Breast epithelium (tissue), 4 donors: Measurements from ENCODE around the gene ADAMTS17. TPM values are rescaled to one million over a fixed set of nuclear protein-coding genes. Genes with fewer than 3 reads are reported as not detected.

Experiments used
- DNase-seq, 2 donors: peaks; one replicate each; pipeline ENCODE4 v3.0.0-alpha.2; 2019; ENCODE audit warnings: low spot score in 2 of 2
- H3K27ac ChIP-seq, 2 donors: fragments of 200-600 bp; sonication (generic) in 1 of 2; one replicate each; pipeline ENCODE4 v1.5.1; 2016 to 2019; ENCODE audit warnings: mild to moderate bottlenecking in 1 of 2
- H3K27me3 ChIP-seq, 2 donors: fragments of 200-600 bp; sonication (generic) in 1 of 2; one replicate each; pipeline versions ENCODE4 v1.5.1 to v1.6.0; 2017 to 2019; ENCODE audit warnings: control low read depth in 1 of 2, mild to moderate bottlenecking in 1 of 2
- H3K36me3 ChIP-seq: fragments of 200-600 bp; one replicate; pipeline ENCODE4 v1.5.1; 2019
- H3K4me1 ChIP-seq, 2 donors: fragments of 200-600 bp; sonication (generic); one replicate each; pipeline ENCODE4 v1.5.1; 2016 to 2019; ENCODE audit warnings: control low read depth in 1 of 2
- H3K4me3 ChIP-seq, 3 donors: fragments of 200-600 bp; sonication (generic); 1 replicate in 2 of 3; 2 replicates in 1 of 3; pipeline ENCODE4 v1.5.1; 2016 to 2019; ENCODE audit warnings: mild to moderate bottlenecking in 3 of 3, moderate library complexity in 2 of 3
- H3K9me3 ChIP-seq, 2 donors: fragments of 200-600 bp; sonication (generic) in 1 of 2; one replicate each; pipeline ENCODE4 v1.5.1; 2016 to 2019; ENCODE audit warnings: control low read depth in 1 of 2
- POLR2A ChIP-seq: fragments of 450-650 bp; IDR thresholded peaks from one replicate; pipeline ENCODE4 v1.6.1; 2016; ENCODE audit warnings: antibody characterized with exemption, mild to moderate bottlenecking, moderate library complexity
- POLR2AphosphoS5 ChIP-seq, 3 donors: sonication (generic); formaldehyde crosslinking; IDR thresholded peaks; one replicate each; pipeline ENCODE4 v1.6.1; 2017; ENCODE audit warnings: antibody characterized with exemption in 3 of 3
- intact Hi-C: fragments of 100-400 bp; cut with DNase I; formaldehyde crosslinking; loops from one replicate; pipeline ENCODE4 v1.15.1; 2023; ENCODE audit warnings: low total_unique reads
- total RNA-seq, 3 donors: library from RNA; depleted of rRNA; stranded (reverse); fragments of >200 nt; gene quantifications; one replicate each; pipeline ENCODE4 v1.1.0, GENCODE V29; 2016
- TF ChIP-seq, protein P1 (sequence below), 3 donors: fragments of 450-650 bp; IDR thresholded peaks; one replicate each; pipeline ENCODE4 v1.5.1; 2016 to 2017; ENCODE audit warnings: antibody characterized with exemption in 3 of 3, mild to moderate bottlenecking in 3 of 3, moderate library complexity in 3 of 3

ADAMTS17 gene
- total RNA-seq, 3 donors from 2014 or later, result 5.1 to 8.0 (median 5.9) TPM

- no peak for TF ChIP-seq POLR2AphosphoS5 (IDR thresholded peaks at IDR 0.05)
- TF ChIP-seq POLR2A, result no peak
- TF ChIP-seq, protein P1, sequence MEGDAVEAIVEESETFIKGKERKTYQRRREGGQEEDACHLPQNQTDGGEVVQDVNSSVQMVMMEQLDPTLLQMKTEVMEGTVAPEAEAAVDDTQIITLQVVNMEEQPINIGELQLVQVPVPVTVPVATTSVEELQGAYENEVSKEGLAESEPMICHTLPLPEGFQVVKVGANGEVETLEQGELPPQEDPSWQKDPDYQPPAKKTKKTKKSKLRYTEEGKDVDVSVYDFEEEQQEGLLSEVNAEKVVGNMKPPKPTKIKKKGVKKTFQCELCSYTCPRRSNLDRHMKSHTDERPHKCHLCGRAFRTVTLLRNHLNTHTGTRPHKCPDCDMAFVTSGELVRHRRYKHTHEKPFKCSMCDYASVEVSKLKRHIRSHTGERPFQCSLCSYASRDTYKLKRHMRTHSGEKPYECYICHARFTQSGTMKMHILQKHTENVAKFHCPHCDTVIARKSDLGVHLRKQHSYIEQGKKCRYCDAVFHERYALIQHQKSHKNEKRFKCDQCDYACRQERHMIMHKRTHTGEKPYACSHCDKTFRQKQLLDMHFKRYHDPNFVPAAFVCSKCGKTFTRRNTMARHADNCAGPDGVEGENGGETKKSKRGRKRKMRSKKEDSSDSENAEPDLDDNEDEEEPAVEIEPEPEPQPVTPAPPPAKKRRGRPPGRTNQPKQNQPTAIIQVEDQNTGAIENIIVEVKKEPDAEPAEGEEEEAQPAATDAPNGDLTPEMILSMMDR (IDR thresholded peaks at IDR 0.05), result no peak
- no peaks in the 10 kb centered on the region for H3K27me3 ChIP-seq
- no peak overlapping the region for H3K4me3 ChIP-seq
- intact Hi-C loops, result loop anchor here (2.0 kb wide), 1 partner anchor 30 kb away; no protein-coding TSS in a partner anchor
- H3K9me3 ChIP-seq, result no peaks in the 10 kb centered on the region
- H3K27ac ChIP-seq, result no peak overlapping the region
- no peaks in the 10 kb centered on the region for H3K36me3 ChIP-seq
- H3K4me1 ChIP-seq, result no peaks in the 10 kb centered on the region
- no peak for DNase-seq
Observed at GRCh38 chr15:100191161-100191560, 150.6 kb downstream of the ADAMTS17 start.

DNA sequence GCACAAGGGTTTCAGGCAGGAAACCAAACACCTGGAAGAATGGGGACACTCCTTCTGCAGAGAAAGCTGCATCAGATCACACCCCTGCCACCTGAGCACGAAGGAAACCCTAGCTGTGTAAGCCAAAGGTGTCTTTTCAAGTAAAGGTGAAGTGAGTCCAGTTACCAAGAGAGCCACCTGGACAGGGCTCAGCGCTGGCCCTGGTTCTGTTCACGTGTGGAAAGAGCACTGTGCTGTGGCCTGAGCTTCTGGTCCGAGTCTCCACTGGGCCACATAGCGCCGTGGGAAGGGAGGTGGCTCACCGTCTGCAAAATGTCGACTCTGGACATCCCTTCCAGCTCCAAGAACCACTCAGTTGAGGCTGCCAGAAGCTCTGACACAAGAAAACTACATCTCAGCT is 151.1 kb downstream of the ADAMTS17 start:
- H3K4me1 ChIP-seq, result no peaks in the 10 kb centered on the region
- H3K27me3 ChIP-seq, result no peaks in the 10 kb centered on the region
- no peak overlapping the region for H3K27ac ChIP-seq
- TF ChIP-seq POLR2A (no peak), POLR2AphosphoS5 (IDR thresholded peaks at IDR 0.05) (no peak)
- TF ChIP-seq, protein P1 (IDR thresholded peaks at IDR 0.05), result no peak
- no peaks in the 10 kb centered on the region for H3K36me3 ChIP-seq
- H3K4me3 ChIP-seq, result no peak overlapping the region
- no peak for DNase-seq
- intact Hi-C loops, result loop anchor here (2.0 kb wide), 1 partner anchor 30 kb away; no protein-coding TSS in a partner anchor
- no peaks in the 10 kb centered on the region for H3K9me3 ChIP-seq

- no peaks in the 10 kb centered on the region for H3K27me3 ChIP-seq
- intact Hi-C loops, result loop anchor here (2.0 kb wide), 1 partner anchor 29 kb away; no protein-coding TSS in a partner anchor
- no peaks in the 10 kb centered on the region for H3K36me3 ChIP-seq
- no peak for TF ChIP-seq POLR2A
- TF ChIP-seq POLR2AphosphoS5 (IDR thresholded peaks at IDR 0.05), result no peak
- TF ChIP-seq, protein P1 (IDR thresholded peaks at IDR 0.05), result no peak
- H3K4me1 ChIP-seq, result no peaks in the 10 kb centered on the region
- H3K9me3 ChIP-seq, result no peaks in the 10 kb centered on the region
- H3K27ac ChIP-seq, result no peak overlapping the region
- DNase-seq, result no peak
- no peak overlapping the region for H3K4me3 ChIP-seq
Observed at GRCh38 chr15:100189849-100190248, 151.9 kb downstream of the ADAMTS17 start.

GRCh38 chr15:100189319-100189718 is 152.5 kb downstream of the ADAMTS17 start:
- Histone ChIP-seq H3K9me3 (no peaks in the 10 kb centered on the region), H3K27me3 (no peaks in the 10 kb centered on the region), H3K4me1 (no peaks in the 10 kb centered on the region), H3K27ac (no peak overlapping the region), H3K4me3 (no peak overlapping the region), H3K36me3 (no peaks in the 10 kb centered on the region)
- no peak for TF ChIP-seq POLR2A
- no peak for TF ChIP-seq POLR2AphosphoS5 (IDR thresholded peaks at IDR 0.05)
- TF ChIP-seq, protein P1 (IDR thresholded peaks at IDR 0.05), result no peak
- no peak for DNase-seq
- intact Hi-C loops, result no loop called here

GRCh38 chr15:100187677-100188076 is 154.1 kb downstream of the ADAMTS17 start:
- TF ChIP-seq, protein P1 (IDR thresholded peaks at IDR 0.05), result no peak
- TF ChIP-seq POLR2A, result no peak
- intact Hi-C loops, result no loop called here
- no peaks in the 10 kb centered on the region for H3K27me3 ChIP-seq
- no peaks in the 10 kb centered on the region for H3K36me3 ChIP-seq
- no peaks in the 10 kb centered on the region for H3K9me3 ChIP-seq
- no peak overlapping the region for H3K27ac ChIP-seq
- H3K4me3 ChIP-seq, result no peak overlapping the region
- H3K4me1 ChIP-seq, result no peaks in the 10 kb centered on the region
- DNase-seq, result no peak
